NT2/D1 (cell line): ENCODE data around the gene ZNF837.

Source experiments
- SUZ12 ChIP-seq: IDR thresholded peaks from 2 replicates; pipeline ENCODE4 v1.6.1; 2011; ENCODE audit not compliant: insufficient read length, insufficient read depth; ENCODE audit errors: extremely low read depth
- YY1 ChIP-seq: IDR thresholded peaks from 2 replicates; pipeline ENCODE4 v1.6.1; 2011; ENCODE audit not compliant: insufficient read length, insufficient read depth
- ZNF274 ChIP-seq: IDR thresholded peaks from 2 replicates; pipeline ENCODE4 v1.6.1; 2011; ENCODE audit warnings: mild to moderate bottlenecking, low read depth, low read length

DNA sequence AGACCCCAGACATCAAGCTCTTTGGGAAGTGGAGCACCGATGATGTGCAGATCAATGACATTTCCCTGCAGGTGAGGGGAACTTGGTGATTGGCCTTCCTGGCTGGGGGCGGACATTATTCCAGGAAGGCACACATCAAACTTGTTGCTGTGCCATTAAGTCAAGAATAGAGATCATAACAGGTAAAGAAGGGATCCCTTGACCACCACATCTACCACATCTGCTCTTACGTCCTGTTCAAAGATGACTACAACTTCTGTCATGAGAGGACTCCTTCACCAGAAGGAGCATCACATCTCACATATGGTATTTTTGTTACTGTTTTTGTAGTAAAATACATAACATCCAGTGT lies 7.3 kb upstream of the ZNF837 start:
- TF ChIP-seq SUZ12 (no peak), ZNF274 (no peak), YY1 (no peak)
